ENCODE data around the gene FOXJ3. TPM values are rescaled to one million over a fixed set of nuclear protein-coding genes. Genes with fewer than 3 reads are reported as not detected.

Gene FOXJ3
- total RNA-seq, 3 donors from 2014 or later, result 52.6 to 82.7 (median 57.7) TPM

GRCh38 chr1:42288311-42288985 is 46.6 kb downstream of the FOXJ3 start:
- Histone ChIP-seq H3K4me1 (no peaks in the 10 kb centered on the region), H3K9me3 (no peaks in the 10 kb centered on the region), H3K27me3 (no peaks in the 10 kb centered on the region), H3K4me3 (no peak overlapping the region), H3K36me3 (no peaks in the 10 kb centered on the region), H3K27ac (no peak overlapping the region)
- no peak for TF ChIP-seq POLR2AphosphoS5 (IDR thresholded peaks at IDR 0.05)
- TF ChIP-seq POLR2A (IDR thresholded peaks at IDR 0.05), result no peak
- intact Hi-C loops (cut with DNase I; ENCODE audit: low total_unique reads), result no loop called here
- no peak for DNase-seq (ENCODE audit: low spot score in 2 of 2)

GRCh38 chr1:42282867-42283583 is 52.0 kb downstream of the FOXJ3 start:
- no peaks in the 10 kb centered on the region for H3K27me3 ChIP-seq
- H3K4me3 ChIP-seq, result no peak overlapping the region
- peak overlapping the region; percentile 5 to 74 for H3K27ac ChIP-seq
- intact Hi-C loops (cut with DNase I; ENCODE audit: low total_unique reads), result no loop called here
- DNase-seq (ENCODE audit: low spot score in 2 of 2), result no peak
- H3K36me3 ChIP-seq, result no peaks in the 10 kb centered on the region
- no peak for TF ChIP-seq POLR2A (IDR thresholded peaks at IDR 0.05)
- TF ChIP-seq, protein P1, sequence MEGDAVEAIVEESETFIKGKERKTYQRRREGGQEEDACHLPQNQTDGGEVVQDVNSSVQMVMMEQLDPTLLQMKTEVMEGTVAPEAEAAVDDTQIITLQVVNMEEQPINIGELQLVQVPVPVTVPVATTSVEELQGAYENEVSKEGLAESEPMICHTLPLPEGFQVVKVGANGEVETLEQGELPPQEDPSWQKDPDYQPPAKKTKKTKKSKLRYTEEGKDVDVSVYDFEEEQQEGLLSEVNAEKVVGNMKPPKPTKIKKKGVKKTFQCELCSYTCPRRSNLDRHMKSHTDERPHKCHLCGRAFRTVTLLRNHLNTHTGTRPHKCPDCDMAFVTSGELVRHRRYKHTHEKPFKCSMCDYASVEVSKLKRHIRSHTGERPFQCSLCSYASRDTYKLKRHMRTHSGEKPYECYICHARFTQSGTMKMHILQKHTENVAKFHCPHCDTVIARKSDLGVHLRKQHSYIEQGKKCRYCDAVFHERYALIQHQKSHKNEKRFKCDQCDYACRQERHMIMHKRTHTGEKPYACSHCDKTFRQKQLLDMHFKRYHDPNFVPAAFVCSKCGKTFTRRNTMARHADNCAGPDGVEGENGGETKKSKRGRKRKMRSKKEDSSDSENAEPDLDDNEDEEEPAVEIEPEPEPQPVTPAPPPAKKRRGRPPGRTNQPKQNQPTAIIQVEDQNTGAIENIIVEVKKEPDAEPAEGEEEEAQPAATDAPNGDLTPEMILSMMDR (IDR thresholded peaks at IDR 0.05), result no peak
- TF ChIP-seq POLR2AphosphoS5 (IDR thresholded peaks at IDR 0.05), result no peak
- H3K4me1 ChIP-seq, result peaks cover 0 to 6% of the 10 kb centered on the region in 2 donors
- no peaks in the 10 kb centered on the region for H3K9me3 ChIP-seq

DNA sequence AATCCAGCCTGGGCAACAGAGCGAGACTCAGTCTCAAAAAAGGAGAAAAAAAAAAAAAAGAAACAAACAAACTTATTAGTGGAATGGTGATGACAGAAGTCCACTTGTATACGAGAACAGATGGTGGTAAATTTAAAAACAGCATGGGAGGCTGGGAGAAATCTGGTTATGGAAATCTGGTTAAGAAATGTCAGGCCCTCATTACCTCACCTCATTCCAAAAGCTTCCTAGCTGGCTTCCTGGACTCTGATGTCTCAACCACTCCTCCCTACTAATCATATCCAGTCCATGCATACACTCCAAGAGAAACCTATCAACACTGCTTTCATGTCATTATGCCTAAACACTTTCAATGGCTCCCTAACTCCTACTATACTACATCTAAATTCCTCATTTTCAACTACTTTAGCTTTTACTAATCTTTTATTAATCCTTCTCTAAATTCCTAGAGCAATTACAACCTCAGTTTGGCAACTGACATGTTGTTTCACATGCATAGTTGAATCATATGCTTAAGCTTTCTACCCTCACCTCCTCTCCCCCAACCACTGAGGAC is 52.9 kb downstream of the FOXJ3 start:
- no peak for TF ChIP-seq POLR2A (IDR thresholded peaks at IDR 0.05)
- TF ChIP-seq, protein P1 (IDR thresholded peaks at IDR 0.05), result no peak
- no peak for TF ChIP-seq POLR2AphosphoS5 (IDR thresholded peaks at IDR 0.05)
- intact Hi-C loops (cut with DNase I; ENCODE audit: low total_unique reads), result no loop called here
- no peak for DNase-seq (ENCODE audit: low spot score in 2 of 2)
- Histone ChIP-seq H3K4me3 (no peak overlapping the region), H3K27ac (peak overlapping the region; percentile 5 to 74), H3K4me1 (peaks cover 0 to 6% of the 10 kb centered on the region in 2 donors), H3K27me3 (no peaks in the 10 kb centered on the region), H3K36me3 (no peaks in the 10 kb centered on the region), H3K9me3 (no peaks in the 10 kb centered on the region)

GRCh38 chr1:42280821-42281220 is 54.2 kb downstream of the FOXJ3 start:
- H3K4me3 ChIP-seq, result no peak overlapping the region
- TF ChIP-seq, protein P1 (IDR thresholded peaks at IDR 0.05), result no peak
- no peak for TF ChIP-seq POLR2AphosphoS5 (IDR thresholded peaks at IDR 0.05)
- no peak for TF ChIP-seq POLR2A (IDR thresholded peaks at IDR 0.05)
- no peaks in the 10 kb centered on the region for H3K9me3 ChIP-seq
- H3K36me3 ChIP-seq, result no peaks in the 10 kb centered on the region
- no peak for DNase-seq (ENCODE audit: low spot score in 2 of 2)
- intact Hi-C loops (cut with DNase I; ENCODE audit: low total_unique reads), result no loop called here
- H3K27me3 ChIP-seq, result no peaks in the 10 kb centered on the region
- H3K4me1 ChIP-seq, result peaks cover 0 to 6% of the 10 kb centered on the region in 2 donors
- H3K27ac ChIP-seq, result no peak overlapping the region

DNA sequence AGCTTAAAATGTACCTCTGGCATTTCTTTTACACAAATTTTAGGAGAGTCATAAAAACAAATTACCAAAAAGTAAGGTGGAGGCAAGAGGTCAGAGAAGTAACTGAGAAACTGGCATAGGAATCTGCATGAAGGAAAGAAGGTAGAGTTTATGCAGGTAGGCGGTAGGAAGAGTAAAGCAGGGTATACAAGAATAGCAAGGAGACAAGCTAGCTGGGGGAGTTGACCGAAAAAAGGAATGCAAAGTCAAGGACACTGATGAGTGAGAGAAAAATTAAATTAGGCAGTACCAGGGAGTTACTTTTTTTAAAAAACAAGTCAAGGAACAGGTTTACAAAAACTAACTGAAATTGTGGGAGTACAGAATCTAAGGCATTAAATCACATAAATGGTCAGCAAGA is 56.0 kb downstream of the FOXJ3 start:
- no peak for DNase-seq (ENCODE audit: low spot score in 2 of 2)
- peaks cover 0 to 6% of the 10 kb centered on the region in 2 donors for H3K4me1 ChIP-seq
- no peak overlapping the region for H3K4me3 ChIP-seq
- no peaks in the 10 kb centered on the region for H3K36me3 ChIP-seq
- TF ChIP-seq POLR2AphosphoS5 (IDR thresholded peaks at IDR 0.05) (no peak), POLR2A (IDR thresholded peaks at IDR 0.05) (no peak)
- TF ChIP-seq, protein P1 (IDR thresholded peaks at IDR 0.05), result no peak
- no peaks in the 10 kb centered on the region for H3K9me3 ChIP-seq
- intact Hi-C loops (cut with DNase I; ENCODE audit: low total_unique reads), result no loop called here
- H3K27ac ChIP-seq, result no peak overlapping the region
- no peaks in the 10 kb centered on the region for H3K27me3 ChIP-seq

Measured in breast epithelium (tissue), 4 donors.